Measurements from ENCODE around the gene TMEM121. TPM values are rescaled to one million over a fixed set of nuclear protein-coding genes. Genes with fewer than 3 reads are reported as not detected.

The TMEM121 gene
- total and polyA plus RNA-seq, 12 donors = 0.93 to 2.6 (median 1.7) TPM

- Histone ChIP-seq H3K27me3 (peaks cover 0 to 6% (median 0%) of the 10 kb centered on the region in 7 donors), H3K9me3 (no peaks in the 10 kb centered on the region), H3K4me1 (no peaks in the 10 kb centered on the region), H3K36me3 (peaks cover 0 to 11% (median 0%) of the 10 kb centered on the region in 9 donors), H3K27ac (no peak overlapping the region), H3K4me3 (no peak overlapping the region)
- WGBS, 2 donors = 83 to 90% methylated on average over 18 of the region's 18 CpGs
- no peak for TF ChIP-seq CTCF (IDR thresholded peaks at IDR 0.05)
- intact Hi-C loops (cut with DNase I) = no loop called here
- no peak for DNase-seq
- no peak for ATAC-seq
Observed at GRCh38 chr14:105502446-105503295, 23.7 kb upstream of the TMEM121 start.

GRCh38 chr14:105503296-105503640 is 23.1 kb upstream of the TMEM121 start:
- Histone ChIP-seq H3K4me3 (no peak overlapping the region), H3K9me3 (no peaks in the 10 kb centered on the region), H3K4me1 (no peaks in the 10 kb centered on the region), H3K27ac (no peak overlapping the region), H3K36me3 (peaks cover 0 to 6% (median 0%) of the 10 kb centered on the region in 9 donors), H3K27me3 (peaks cover 0 to 11% (median 4%) of the 10 kb centered on the region in 7 donors)
- ATAC-seq = no peak
- intact Hi-C loops (cut with DNase I) = no loop called here
- no peak for DNase-seq
- TF ChIP-seq CTCF (IDR thresholded peaks at IDR 0.05) = no peak
- WGBS, 2 donors = 86 to 87% methylated on average over 7 of the region's 7 CpGs

GRCh38 chr14:105503935-105504692 is 22.3 kb upstream of the TMEM121 start:
- Histone ChIP-seq H3K9me3 (no peaks in the 10 kb centered on the region), H3K27ac (no peak overlapping the region), H3K4me1 (no peaks in the 10 kb centered on the region), H3K36me3 (no peaks in the 10 kb centered on the region), H3K27me3 (peaks cover 0 to 19% (median 9%) of the 10 kb centered on the region in 7 donors), H3K4me3 (no peak overlapping the region)
- 74 to 77% methylated on average over 26 to 29 of the region's 29 CpGs for WGBS, 2 donors
- DNase-seq (no peak), ATAC-seq (no peak)
- intact Hi-C loops (cut with DNase I) = no loop called here
- TF ChIP-seq CTCF (IDR thresholded peaks at IDR 0.05) = no peak

GRCh38 chr14:105505101-105505500 is 21.3 kb upstream of the TMEM121 start:
- no peak for DNase-seq
- no peaks in the 10 kb centered on the region for H3K9me3 ChIP-seq
- no peak overlapping the region for H3K4me3 ChIP-seq
- H3K36me3 ChIP-seq = no peaks in the 10 kb centered on the region
- intact Hi-C loops (cut with DNase I) = no loop called here
- WGBS, 2 donors = 90 to 92% methylated on average over 16 of the region's 16 CpGs
- no peak overlapping the region for H3K27ac ChIP-seq
- no peak for TF ChIP-seq CTCF (IDR thresholded peaks at IDR 0.05)
- no peak for ATAC-seq
- peaks cover 0 to 28% (median 14%) of the 10 kb centered on the region in 7 donors for H3K27me3 ChIP-seq
- no peaks in the 10 kb centered on the region for H3K4me1 ChIP-seq
